Astrocyte (in vitro differentiated cells and primary cell): Measurements from ENCODE around the gene PCDHB16.

ENCODE experiments used
- EZH2 ChIP-seq: IDR thresholded peaks from 2 replicates; pipeline ENCODE4 v1.6.1; 2012; ENCODE audit warnings: mild to moderate bottlenecking, low read length, inconsistent platforms; ENCODE audit not compliant: insufficient read depth
- TF ChIP-seq, protein P1 (sequence below): IDR thresholded peaks from 2 replicates; pipeline ENCODE4 v1.5.1; 2011; ENCODE audit warnings: low read depth, mild to moderate bottlenecking, inconsistent platforms, low read length, moderate library complexity; ENCODE audit not compliant: insufficient read depth

DNA sequence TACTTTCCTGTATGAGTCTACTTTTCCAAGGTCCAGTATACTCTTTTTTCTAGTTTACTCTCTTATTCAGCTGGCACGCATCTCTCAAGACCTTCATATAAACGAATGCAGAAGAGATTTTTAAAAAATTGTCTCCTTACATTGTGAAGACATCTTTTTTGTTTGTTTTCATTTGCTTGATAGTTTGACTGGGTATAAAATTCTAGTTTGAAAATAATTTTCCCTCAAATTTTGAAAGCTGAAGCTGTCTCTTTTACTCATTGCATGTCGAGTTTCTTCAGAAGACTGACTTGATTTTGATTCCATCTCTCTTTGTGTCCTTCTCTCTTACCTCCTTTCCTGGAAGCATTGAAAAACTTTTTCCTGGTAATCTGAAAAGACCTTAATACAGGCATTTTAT is 14.2 kb downstream of the PCDHB16 start:
- TF ChIP-seq, protein P1, sequence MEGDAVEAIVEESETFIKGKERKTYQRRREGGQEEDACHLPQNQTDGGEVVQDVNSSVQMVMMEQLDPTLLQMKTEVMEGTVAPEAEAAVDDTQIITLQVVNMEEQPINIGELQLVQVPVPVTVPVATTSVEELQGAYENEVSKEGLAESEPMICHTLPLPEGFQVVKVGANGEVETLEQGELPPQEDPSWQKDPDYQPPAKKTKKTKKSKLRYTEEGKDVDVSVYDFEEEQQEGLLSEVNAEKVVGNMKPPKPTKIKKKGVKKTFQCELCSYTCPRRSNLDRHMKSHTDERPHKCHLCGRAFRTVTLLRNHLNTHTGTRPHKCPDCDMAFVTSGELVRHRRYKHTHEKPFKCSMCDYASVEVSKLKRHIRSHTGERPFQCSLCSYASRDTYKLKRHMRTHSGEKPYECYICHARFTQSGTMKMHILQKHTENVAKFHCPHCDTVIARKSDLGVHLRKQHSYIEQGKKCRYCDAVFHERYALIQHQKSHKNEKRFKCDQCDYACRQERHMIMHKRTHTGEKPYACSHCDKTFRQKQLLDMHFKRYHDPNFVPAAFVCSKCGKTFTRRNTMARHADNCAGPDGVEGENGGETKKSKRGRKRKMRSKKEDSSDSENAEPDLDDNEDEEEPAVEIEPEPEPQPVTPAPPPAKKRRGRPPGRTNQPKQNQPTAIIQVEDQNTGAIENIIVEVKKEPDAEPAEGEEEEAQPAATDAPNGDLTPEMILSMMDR, result no peak
- no peak for TF ChIP-seq EZH2
